ENCODE measurements around the gene OTOF.

GRCh38 chr2:26456440-26457250 lies 21.3 kb downstream of the OTOF start:
- TF ChIP-seq CTCF (IDR thresholded peaks at IDR 0.05) (no peak), EP300 (IDR thresholded peaks at IDR 0.05) (no peak)
